ENCODE results near the gene OR2AE1. TPM values are rescaled to one million over a fixed set of nuclear protein-coding genes. Genes with fewer than 3 reads are reported as not detected.

Gene OR2AE1
- total RNA-seq (2022; extraction: Qiagen RNA extraction): not detected in 5 replicates

GRCh38 chr7:99876933-99877332, at the start of gene OR2AE1:
Gene OR2AE1 (minus strand): TSS chr7:99877033. CDS start chr7:99877033, 0 bp downstream.

GRCh38 chr7:99918959-99919813, 42.4 kb upstream of the OR2AE1 start, which contains the start of gene TRIM4:
Gene TRIM4 (minus strand): TSS chr7:99919530. CDS start chr7:99919401, 129 bp downstream.

Other genes starting within 250 kb of the OR2AE1 start
- gene CYP3A5, start 197.0 kb downstream of the OR2AE1 start, total RNA-seq (2022; extraction: Qiagen RNA extraction): 1.1 to 1.9 TPM (median 1.4 TPM) in 5 replicates
- gene CYP3A7, start 141.8 kb downstream of the OR2AE1 start, total RNA-seq (2022; extraction: Qiagen RNA extraction): 0.05 TPM in 1 of 5 replicates, not detected in the others
- 0.06 to 0.10 TPM (median 0.10 TPM) in 4 of 5 replicates, not detected in the other for gene CYP3A4, start 92.8 kb downstream of the OR2AE1 start, total RNA-seq (2022; extraction: Qiagen RNA extraction)
- gene CYP3A43, start 49.0 kb downstream of the OR2AE1 start, total RNA-seq (2022; extraction: Qiagen RNA extraction): not detected in 5 replicates
- gene TRIM4, start 42.5 kb upstream of the OR2AE1 start, total RNA-seq (2022; extraction: Qiagen RNA extraction): 24.8 to 32.0 TPM (median 26.0 TPM) in 5 replicates
- 0.09 to 0.24 TPM (median 0.20 TPM) in 4 of 5 replicates, not detected in the other for gene GJC3, start 52.6 kb upstream of the OR2AE1 start, total RNA-seq (2022; extraction: Qiagen RNA extraction)
- gene AZGP1, start 99.0 kb upstream of the OR2AE1 start, total RNA-seq (2022; extraction: Qiagen RNA extraction): 0.17 TPM in 1 of 5 replicates, not detected in the others
- 6.9 to 9.8 TPM (median 9.1 TPM) in 5 replicates for gene ZKSCAN1, start 138.6 kb upstream of the OR2AE1 start, total RNA-seq (2022; extraction: Qiagen RNA extraction)
- 10.5 to 12.3 TPM (median 11.1 TPM) in 5 replicates for gene ZSCAN21, start 172.7 kb upstream of the OR2AE1 start, total RNA-seq (2022; extraction: Qiagen RNA extraction)
- 18.5 to 25.1 TPM (median 19.1 TPM) in 5 replicates for gene ZNF3, start 204.7 kb upstream of the OR2AE1 start, total RNA-seq (2022; extraction: Qiagen RNA extraction)
- 144 to 180 TPM (median 173 TPM) in 5 replicates for gene COPS6, start 211.9 kb upstream of the OR2AE1 start, total RNA-seq (2022; extraction: Qiagen RNA extraction)
- gene MCM7, start 224.4 kb upstream of the OR2AE1 start, total RNA-seq (2022; extraction: Qiagen RNA extraction): 224 to 242 TPM (median 235 TPM) in 5 replicates
- gene AP4M1, start 224.6 kb upstream of the OR2AE1 start, total RNA-seq (2022; extraction: Qiagen RNA extraction): 13.4 to 15.1 TPM (median 14.2 TPM) in 5 replicates
- 61.4 to 69.4 TPM (median 63.4 TPM) in 5 replicates for gene TAF6, start 242.3 kb upstream of the OR2AE1 start, total RNA-seq (2022; extraction: Qiagen RNA extraction)
- 9.2 to 10.9 TPM (median 10.2 TPM) in 5 replicates for gene CNPY4, start 242.6 kb upstream of the OR2AE1 start, total RNA-seq (2022; extraction: Qiagen RNA extraction)
- gene MBLAC1, start 249.9 kb upstream of the OR2AE1 start, total RNA-seq (2022; extraction: Qiagen RNA extraction): 2.1 to 3.5 TPM (median 3.0 TPM) in 5 replicates

Measured in A549 treated with AZD2906 at 1 μM for 4 hours (cell line).